Right lobe of liver (tissue), 6 donors: Measurements from ENCODE around the gene MMAA. TPM values are rescaled to one million over a fixed set of nuclear protein-coding genes. Genes with fewer than 3 reads are reported as not detected.
"Not testable (repeated sequence)": the region's sequence is repeated elsewhere in the genome, so short reads cannot be mapped to it uniquely, and the experiment has no call there.

ENCODE experiments used
- ATAC-seq, 4 donors: fragments of 200-7000 bp; cut with Tn5 transposase; one replicate each; pipeline ENCODE4 v1.9.1; 2020; ENCODE audit warnings: mild to moderate bottlenecking in 4 of 4, moderate library complexity in 4 of 4
- DNase-seq, 3 donors: peaks; one replicate each; pipeline ENCODE4 v3.0.0-alpha.2; 2020
- H3K27ac ChIP-seq, 3 donors: fragments of 200-600 bp; one replicate each; pipeline ENCODE4 v1.8.0; 2022
- H3K27me3 ChIP-seq, 2 donors: fragments of 200-600 bp; one replicate each; pipeline ENCODE4 v1.8.0; 2022
- H3K36me3 ChIP-seq, 4 donors: fragments of 200-600 bp; sonication (generic) in 1 of 4; one replicate each; pipeline versions ENCODE4 v1.5.1 to v1.8.0; 2017 to 2022; ENCODE audit warnings: control low read depth in 1 of 4
- H3K4me1 ChIP-seq, 4 donors: fragments of 200-600 bp; sonication (generic) in 1 of 4; one replicate each; pipeline versions ENCODE4 v1.5.1 to v1.8.0; 2017 to 2022; ENCODE audit warnings: control low read depth in 1 of 4
- H3K4me3 ChIP-seq, 3 donors: fragments of 200-600 bp; one replicate each; pipeline ENCODE4 v1.8.0; 2022
- H3K9me3 ChIP-seq, 4 donors: fragments of 200-600 bp; sonication (generic) in 1 of 4; one replicate each; pipeline versions ENCODE4 v1.5.1 to v1.8.0; 2017 to 2022; ENCODE audit warnings: control low read depth in 1 of 4
- POLR2A ChIP-seq: fragments of 450-650 bp; IDR thresholded peaks from one replicate; pipeline ENCODE4 v1.6.1; 2017; ENCODE audit warnings: antibody characterized with exemption, mild to moderate bottlenecking
- WGBS: methylation state at CpG from one replicate; pipeline ENCODE4 v1.1.6; 2018; ENCODE audit warnings: low coverage, low lambda C conversion rate; ENCODE audit not compliant: insufficient coverage; ENCODE audit errors: missing lambda C conversion rate; 5-methylcytosine and 5-hydroxymethylcytosine counted together
- intact Hi-C, 2 donors: fragments of 100-400 bp; cut with DNase I; formaldehyde crosslinking; loops; one replicate each; pipeline versions ENCODE4 v1.11.2 to v1.14.1; 2022
- total RNA-seq, 6 experiments: library from RNA; depleted of rRNA in 2 of 6; stranded (reverse); fragments of >200 nt in 2 of 6; fragmentation: NEBNext Ultra II Directional in 3 of 6; extraction: Animal tissue kit (Norgen Biotek cat#: 25700) in 3 of 6; gene quantifications; one replicate each; pipeline versions ENCODE4 v1.1.0 to v1.2.4, GENCODE V29; 2016 to 2023
- TF ChIP-seq, protein P1 (sequence below), 4 donors: fragments of 200-600 bp in 3 of 4; fragments of 450-650 bp in 1 of 4; IDR thresholded peaks; one replicate each; pipeline versions ENCODE4 v1.5.1 to v1.8.0; 2016 to 2022; ENCODE audit warnings: antibody characterized with exemption in 4 of 4, mild to moderate bottlenecking in 2 of 4
- donor health status: DM: no; HTN: yes; CAD: no.
- donor health status: DM: no; HTN: no; CAD: no.
- donor health status: DM: no; HTN: no; CAD: no.
- donor health status: DM: no; HTN: yes; CAD: no.
- donor health status: DM: no; HTN: yes; CAD: no.

Gene MMAA
- total RNA-seq, 6 experiments from 2014 or later: 11.4 to 27.1 (median 20.7) TPM

- Histone ChIP-seq H3K36me3 (no peaks in the 10 kb centered on the region), H3K27me3 (no peaks in the 10 kb centered on the region), H3K4me1 (peaks cover 0 to 17% (median 3%) of the 10 kb centered on the region in 4 donors), H3K4me3 (peak overlapping the region; percentile 72 to 75 (median 73)), H3K9me3 (no peaks in the 10 kb centered on the region), H3K27ac (peak overlapping the region; percentile 94 to 97 (median 95))
- TF ChIP-seq POLR2A: no peak
- TF ChIP-seq, protein P1, sequence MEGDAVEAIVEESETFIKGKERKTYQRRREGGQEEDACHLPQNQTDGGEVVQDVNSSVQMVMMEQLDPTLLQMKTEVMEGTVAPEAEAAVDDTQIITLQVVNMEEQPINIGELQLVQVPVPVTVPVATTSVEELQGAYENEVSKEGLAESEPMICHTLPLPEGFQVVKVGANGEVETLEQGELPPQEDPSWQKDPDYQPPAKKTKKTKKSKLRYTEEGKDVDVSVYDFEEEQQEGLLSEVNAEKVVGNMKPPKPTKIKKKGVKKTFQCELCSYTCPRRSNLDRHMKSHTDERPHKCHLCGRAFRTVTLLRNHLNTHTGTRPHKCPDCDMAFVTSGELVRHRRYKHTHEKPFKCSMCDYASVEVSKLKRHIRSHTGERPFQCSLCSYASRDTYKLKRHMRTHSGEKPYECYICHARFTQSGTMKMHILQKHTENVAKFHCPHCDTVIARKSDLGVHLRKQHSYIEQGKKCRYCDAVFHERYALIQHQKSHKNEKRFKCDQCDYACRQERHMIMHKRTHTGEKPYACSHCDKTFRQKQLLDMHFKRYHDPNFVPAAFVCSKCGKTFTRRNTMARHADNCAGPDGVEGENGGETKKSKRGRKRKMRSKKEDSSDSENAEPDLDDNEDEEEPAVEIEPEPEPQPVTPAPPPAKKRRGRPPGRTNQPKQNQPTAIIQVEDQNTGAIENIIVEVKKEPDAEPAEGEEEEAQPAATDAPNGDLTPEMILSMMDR (IDR thresholded peaks at IDR 0.05): peak in 1 of 4 donors; percentile 3
- peak; percentile 80 to 85 (median 84) for ATAC-seq
- DNase-seq: peak; percentile 73 to 89 (median 86)
- WGBS: 2% methylated on average over 9 of the region's 9 CpGs
- intact Hi-C loops: loop anchor here in 1 of 2 donors (10.0 kb wide), 1 partner anchor 385 kb away; no protein-coding TSS in a partner anchor
Observed at GRCh38 chr4:145619639-145619996, 433 bp downstream of the MMAA start.

GRCh38 chr4:145622067-145622466 lies 2.9 kb downstream of the MMAA start:
- intact Hi-C loops, H3K9me3 ChIP-seq, H3K27me3 ChIP-seq, DNase-seq, ATAC-seq, H3K27ac ChIP-seq, H3K36me3 ChIP-seq, H3K4me3 ChIP-seq: not testable (repeated sequence)
- H3K4me1 ChIP-seq: peaks cover 0 to 17% (median 3%) of the 10 kb centered on the region in 4 donors
- WGBS: 82% methylated on average over 1 of the region's 1 CpG

DNA sequence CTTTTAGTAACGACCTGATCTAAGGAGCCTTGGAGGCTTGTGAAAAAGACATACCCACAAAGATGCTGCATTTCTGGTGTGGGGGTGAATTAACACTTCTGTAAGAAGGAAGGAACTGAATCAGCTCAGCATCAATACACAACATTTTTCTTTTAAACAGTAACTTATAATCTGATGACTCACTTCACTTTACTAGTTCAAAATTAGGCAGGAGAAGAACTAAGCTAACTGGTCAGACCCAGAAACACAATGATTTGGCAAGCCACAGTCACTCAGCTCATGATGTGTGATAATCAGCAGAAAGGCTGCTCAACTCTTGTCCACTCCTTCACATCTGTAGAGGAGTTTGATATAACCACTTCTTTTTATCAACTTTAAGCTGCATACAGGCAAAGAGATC lies 4.6 kb downstream of the MMAA start:
- Histone ChIP-seq H3K27ac (no peak overlapping the region), H3K9me3 (no peaks in the 10 kb centered on the region), H3K36me3 (no peaks in the 10 kb centered on the region), H3K27me3 (no peaks in the 10 kb centered on the region), H3K4me1 (peaks cover 0 to 10% (median 3%) of the 10 kb centered on the region in 4 donors), H3K4me3 (no peak overlapping the region)
- WGBS: 80% methylated on average over 1 of the region's 1 CpG
- intact Hi-C loops: no loop called here
- TF ChIP-seq POLR2A: no peak
- TF ChIP-seq, protein P1 (IDR thresholded peaks at IDR 0.05): no peak
- DNase-seq (no peak), ATAC-seq (no peak)

DNA sequence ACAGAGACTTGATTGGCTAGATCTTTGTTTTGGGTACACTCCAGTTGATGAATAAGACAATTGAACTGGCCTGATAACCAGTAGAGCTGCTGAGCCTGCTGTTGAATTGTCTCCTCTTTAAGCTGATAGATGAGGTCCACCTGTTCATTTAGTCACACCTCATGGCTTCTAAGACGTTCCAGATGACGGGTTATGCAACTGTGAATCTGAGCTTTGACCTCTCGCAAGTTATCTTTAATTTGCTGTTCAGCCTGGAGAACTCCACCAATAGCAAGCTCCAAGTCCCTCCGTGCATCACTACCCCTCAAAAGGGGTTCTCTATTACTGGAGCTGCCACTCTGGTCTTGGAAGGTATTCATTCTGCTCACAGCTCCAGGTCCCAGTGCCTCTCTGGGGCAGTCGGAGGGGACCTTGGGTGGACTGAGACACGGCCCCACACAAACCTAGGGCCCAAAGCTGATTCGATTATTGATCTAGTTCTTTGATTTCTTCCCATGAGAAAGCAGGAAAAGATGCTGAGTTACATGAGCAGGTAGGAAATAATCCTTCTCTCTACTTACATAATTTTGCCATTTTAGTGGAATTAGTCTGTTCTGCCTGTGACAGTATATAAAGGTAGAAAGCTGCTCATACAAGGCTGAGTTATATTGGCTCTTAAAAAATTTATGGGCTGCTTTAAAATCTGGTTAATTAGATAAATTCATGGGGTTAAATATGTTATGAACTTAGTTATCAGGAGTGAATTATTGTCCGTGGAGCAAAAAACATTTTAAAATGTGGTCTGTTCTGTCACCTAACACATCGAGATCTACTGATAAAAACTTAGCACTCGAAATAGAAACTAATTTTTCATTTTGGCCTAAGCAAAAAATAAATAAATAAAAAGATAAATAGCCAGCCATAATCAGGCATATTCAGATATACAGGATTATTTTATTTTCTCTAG lies 6.8 kb downstream of the MMAA start:
- Histone ChIP-seq H3K9me3 (no peaks in the 10 kb centered on the region), H3K27ac (no peak overlapping the region), H3K27me3 (no peaks in the 10 kb centered on the region), H3K36me3 (no peaks in the 10 kb centered on the region), H3K4me3 (no peak overlapping the region), H3K4me1 (peaks cover 0 to 6% (median 0%) of the 10 kb centered on the region in 4 donors)
- 68% methylated on average over 9 of the region's 10 CpGs for WGBS
- intact Hi-C loops: no loop called here
- ATAC-seq: peak in 1 of 4 donors; percentile 6
- TF ChIP-seq POLR2A: no peak
- TF ChIP-seq, protein P1 (IDR thresholded peaks at IDR 0.05): no peak
- no peak for DNase-seq

- no peak for DNase-seq
- H3K4me1 ChIP-seq: peaks cover 0 to 6% (median 0%) of the 10 kb centered on the region in 4 donors
- H3K4me3 ChIP-seq: no peak overlapping the region
- H3K27me3 ChIP-seq: no peaks in the 10 kb centered on the region
- intact Hi-C loops: no loop called here
- H3K9me3 ChIP-seq: no peaks in the 10 kb centered on the region
- no peaks in the 10 kb centered on the region for H3K36me3 ChIP-seq
- no peak overlapping the region for H3K27ac ChIP-seq
- WGBS: 92% methylated on average over 2 of the region's 2 CpGs
- ATAC-seq: no peak
- no peak for TF ChIP-seq POLR2A
- TF ChIP-seq, protein P1 (IDR thresholded peaks at IDR 0.05): no peak
Observed at GRCh38 chr4:145626623-145626982, 7.4 kb downstream of the MMAA start.
